ENCODE measurements around the gene ITGBL1. TPM values are rescaled to one million over a fixed set of nuclear protein-coding genes. Genes with fewer than 3 reads are reported as not detected.
A peak's percentile ranks its signal among the peaks of the same experiment; 100 is the strongest.

ITGBL1 gene
- total and polyA plus RNA-seq, 2 of the 4 experiments (the other 2 are of a cell fraction), result 22.2 to 24.2 TPM

DNA sequence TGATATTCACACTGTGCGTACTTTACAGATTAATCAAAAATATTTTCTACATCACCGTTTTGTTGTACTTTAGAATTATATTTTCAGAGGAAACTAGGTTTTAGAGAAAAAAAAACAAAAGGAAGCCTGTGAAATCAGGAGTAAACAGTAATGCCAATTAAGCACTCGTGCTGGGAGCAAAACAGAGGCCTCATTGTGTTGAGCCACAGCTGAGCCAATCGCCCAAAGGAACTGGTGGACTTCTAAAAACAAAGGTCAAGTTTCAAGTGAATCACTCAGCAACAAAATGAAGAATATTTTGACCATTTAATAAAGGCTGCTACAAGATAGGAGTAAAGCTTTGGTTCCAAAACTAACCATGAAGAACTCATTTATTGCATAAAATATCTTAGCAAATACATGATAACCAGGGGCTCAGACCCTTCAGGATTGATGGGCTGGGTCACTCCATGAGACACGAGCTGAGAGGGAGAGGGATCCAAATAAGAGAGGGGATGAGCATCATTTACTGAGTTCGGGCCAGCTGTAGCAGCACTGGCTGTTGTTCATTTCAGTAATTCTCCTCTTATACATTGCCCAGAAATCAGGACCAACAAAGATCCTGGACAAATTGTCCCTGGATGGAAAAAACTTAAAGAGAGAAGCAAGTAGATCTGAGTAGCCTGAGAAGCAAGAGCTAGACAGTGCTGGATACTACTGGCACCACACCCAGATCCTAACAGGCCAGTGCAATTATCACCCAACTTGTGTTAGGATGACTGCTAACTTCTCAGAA, 27.9 kb upstream of the ITGBL1 start:
- no peak for TF ChIP-seq RFX5 (IDR thresholded peaks at IDR 0.05; ENCODE audit: low read depth, low read length)
- TF ChIP-seq, protein P1, sequence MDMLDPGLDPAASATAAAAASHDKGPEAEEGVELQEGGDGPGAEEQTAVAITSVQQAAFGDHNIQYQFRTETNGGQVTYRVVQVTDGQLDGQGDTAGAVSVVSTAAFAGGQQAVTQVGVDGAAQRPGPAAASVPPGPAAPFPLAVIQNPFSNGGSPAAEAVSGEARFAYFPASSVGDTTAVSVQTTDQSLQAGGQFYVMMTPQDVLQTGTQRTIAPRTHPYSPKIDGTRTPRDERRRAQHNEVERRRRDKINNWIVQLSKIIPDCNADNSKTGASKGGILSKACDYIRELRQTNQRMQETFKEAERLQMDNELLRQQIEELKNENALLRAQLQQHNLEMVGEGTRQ (IDR thresholded peaks at IDR 0.05; ENCODE audit: low read depth, low read length), result no peak
- no peak for TF ChIP-seq POLR2A (IDR thresholded peaks at IDR 0.05; ENCODE audit: low read depth, low read length)
- peak; percentile 62 for TF ChIP-seq BHLHE40 (IDR thresholded peaks at IDR 0.05; ENCODE audit: low read depth, low read length)
- no peak for TF ChIP-seq RAD21 (IDR thresholded peaks at IDR 0.05; ENCODE audit: low read length)
- Histone ChIP-seq H3K14ac (replicated peaks; ENCODE audit: low read depth, low read length) (no peak overlapping the region), H2BK20ac (ENCODE audit: low read depth, low read length) (no peak overlapping the region), H3K4me2 (ENCODE audit: low read depth, low read length) (no peak overlapping the region), H3K4me3 (ENCODE audit: insufficient read depth, low read depth, low read length) (no peak overlapping the region), H3K79me1 (ENCODE audit: low read depth in 1 of 2, low read length in 2 of 2) (no peaks in the 10 kb centered on the region), H3K18ac (ENCODE audit: low read depth, low read length) (no peak overlapping the region), H2AFZ (replicated peaks; ENCODE audit: low read length, poor library complexity) (no peak overlapping the region), H2BK15ac (ENCODE audit: low read depth, low read length) (no peak overlapping the region), H3K4me1 (ENCODE audit: control insufficient read depth, insufficient read depth, low read length) (no peaks in the 10 kb centered on the region), H3K36me3 (ENCODE audit: control insufficient read depth, insufficient read depth, low read length) (no peaks in the 10 kb centered on the region), H2BK5ac (ENCODE audit: low read depth, low read length, poor library complexity, severe bottlenecking) (no peak overlapping the region), H4K20me1 (ENCODE audit: insufficient read depth, low read length) (no peaks in the 10 kb centered on the region), H3K27me3 (ENCODE audit: control insufficient read depth, insufficient read depth, low read length) (no peaks in the 10 kb centered on the region), H3K4ac (ENCODE audit: low read depth, low read length) (no peak overlapping the region), H4K8ac (ENCODE audit: low read depth in 2 of 2, low read length in 2 of 2) (no peak overlapping the region), H3K9ac (ENCODE audit: low read depth, low read length) (no peak overlapping the region), H3K9me3 (ENCODE audit: control insufficient read depth, insufficient read depth, low read length) (no peaks in the 10 kb centered on the region), H3K56ac (ENCODE audit: extremely low read depth, insufficient read depth, low read length) (no peak overlapping the region), H4K5ac (ENCODE audit: low read depth, low read length) (no peak overlapping the region), H3K27ac (ENCODE audit: insufficient read depth, low read length) (no peak overlapping the region), H2AK5ac (ENCODE audit: low read depth, low read length) (no peak overlapping the region; the same call in 1 of the 2 replicates), H2AK9ac (replicated peaks; ENCODE audit: low read depth, low read length, poor library complexity) (no peak overlapping the region), H3K9me1 (ENCODE audit: insufficient read depth, low read length) (no peaks in the 10 kb centered on the region), H2BK120ac (ENCODE audit: low read depth, low read length) (no peak overlapping the region), H3K23ac (ENCODE audit: low read depth, low read length) (no peak overlapping the region), H4K91ac (ENCODE audit: insufficient read depth, low read depth, low read length) (no peak overlapping the region)
- DNase-seq, result peak; percentile 57
- dilution Hi-C loops (cut with HindIII; ENCODE audit: low sequenced_read_pairs, unreplicated experiment), result no loop called here
- POLR2A ChIA-PET (ENCODE audit: unreplicated experiment), result no interaction called here
- no TSS peak for BruUV-seq (replicated peaks)
- ATAC-seq (ENCODE audit: low read depth), result peak; percentile 69
- intact Hi-C loops (cut with micrococcal nuclease), result no loop called here
- CTCF ChIA-PET, result no interaction called here
- no CpG with 5 or more reads among the region's 6 CpGs for WGBS, 2 experiments (ENCODE audit: extremely low coverage in 2 of 2, insufficient read length in 1 of 2)
- in situ Hi-C loops (cut with MboI; ENCODE audit: low sequenced_read_pairs), result no loop called here

All from IMR-90 (cell line).